K562 (cell line): Measurements from ENCODE around the gene MTERF4. TPM values are rescaled to one million over a fixed set of nuclear protein-coding genes. Genes with fewer than 3 reads are reported as not detected.

ENCODE experiments used
- ATAC-seq: fragments of 200-7000 bp; cut with Tn5 transposase; 3 replicates; pipeline ENCODE4 v1.9.1; 2020; ENCODE audit warnings: moderate library complexity
- BruUV-seq: library from RNA; stranded (reverse); fragments of 400-500 nt; replicated peaks from 2 replicates; lab custom pipeline; 2021; lab: Mats Ljungman, UMichigan
- CTCF ChIA-PET: fragments of 300-600 bp; formaldehyde crosslinking; extraction: SDS; loops from one replicate; lab custom pipeline; 2021; ENCODE audit warnings: low intra/inter-chr PET ratio; lab: Yijun Ruan, JAX
- POLR2A ChIA-PET: fragments of 300-600, 350-650 bp; sonication (Branson Sonifier 250); formaldehyde crosslinking; extraction: SDS; loops from one replicate; lab custom pipeline; 2021; ENCODE audit warnings: antibody characterized with exemption, inconsistent platforms; lab: Yijun Ruan, JAX
- DNase-seq, 4 experiments: peaks; one replicate each; pipeline versions ENCODE4 v3.0.0 to v3.0.0-alpha.2; 2011 to 2018; ENCODE audit warnings: low spot score in 3 of 4, mixed read lengths in 3 of 4; ENCODE audit errors: extremely low read depth in 1 of 4
- FAIRE-seq: peaks from 2 replicates; lab custom pipeline; 2011; peaks lifted over from hg19 to GRCh38; lab: Jason Lieb, UNC
- H2AFZ ChIP-seq: 2 replicates; pipeline ENCODE4 v1.6.0; 2011; ENCODE audit warnings: low read depth, low read length, control low read depth, inconsistent platforms
- H3K27ac ChIP-seq: fragments of 200-600 bp; 3 replicates; pipeline ENCODE4 v1.8.0; 2011; ENCODE audit warnings: low read depth, mild to moderate bottlenecking, control low read depth, inconsistent platforms, low read length, moderate library complexity, mixed read lengths; ENCODE audit errors: extremely low read depth
- H3K27me3 ChIP-seq, 2 experiments: fragments of 300-600 bp in 1 of 2; 2 replicates in 1 of 2; 3 replicates in 1 of 2; pipeline versions ENCODE4 v1.6.0 to v1.8.0; 2011; ENCODE audit warnings: inconsistent platforms in 2 of 2, low read length in 2 of 2, mild to moderate bottlenecking in 1 of 2, mixed read lengths in 1 of 2, moderate library complexity in 1 of 2; ENCODE audit not compliant: control insufficient read depth in 2 of 2, insufficient read depth in 2 of 2
- H3K36me3 ChIP-seq: fragments of 300-600 bp; 3 replicates; pipeline ENCODE4 v1.8.0; 2011; ENCODE audit warnings: mild to moderate bottlenecking, low read length, inconsistent platforms; ENCODE audit not compliant: control insufficient read depth, insufficient read depth
- H3K4me1 ChIP-seq, 2 experiments: fragments of 200-600 bp in 1 of 2; replicated peaks in 1 of 2; 2 replicates in 1 of 2; 3 replicates in 1 of 2; pipeline versions ENCODE4 v1.5.1 to v1.8.0; 2011; ENCODE audit warnings: inconsistent platforms in 2 of 2, low read length in 2 of 2, mild to moderate bottlenecking in 1 of 2, mixed read lengths in 1 of 2, moderate library complexity in 1 of 2; ENCODE audit not compliant: control insufficient read depth in 2 of 2, insufficient read depth in 2 of 2
- H3K4me2 ChIP-seq: 2 replicates; pipeline ENCODE4 v1.6.1; 2011; ENCODE audit warnings: low read length, control low read depth, inconsistent platforms, mixed read lengths; ENCODE audit not compliant: insufficient read depth
- H3K4me3 ChIP-seq: fragments of 200-600 bp; sonication (generic), shearing (Covaris generic); 2 replicates; pipeline ENCODE4 v1.5.1; 2016; ENCODE audit warnings: control low read depth, inconsistent platforms
- H3K79me2 ChIP-seq: fragments of 200-600 bp; 3 replicates; pipeline ENCODE4 v1.8.0; 2011; ENCODE audit warnings: low read length, inconsistent platforms; ENCODE audit not compliant: control insufficient read depth, insufficient read depth
- H3K9ac ChIP-seq, 2 experiments: 2 replicates each; pipeline versions ENCODE4 v1.6.0 to v1.6.1; 2011; ENCODE audit warnings: low read depth in 2 of 2, low read length in 2 of 2, control low read depth in 1 of 2, inconsistent platforms in 1 of 2, mild to moderate bottlenecking in 1 of 2, mixed read lengths in 1 of 2; ENCODE audit not compliant: insufficient read depth in 1 of 2
- H3K9me1 ChIP-seq: one replicate; pipeline ENCODE4 v1.6.0; 2011; ENCODE audit warnings: inconsistent platforms, mild to moderate bottlenecking, low read length, moderate library complexity; ENCODE audit not compliant: control insufficient read depth, insufficient read depth
- H3K9me3 ChIP-seq: replicated peaks from 2 replicates; pipeline ENCODE4 v1.5.1; 2011; ENCODE audit warnings: low read depth, low read length, inconsistent platforms; ENCODE audit not compliant: control insufficient read depth, insufficient read depth
- H4K20me1 ChIP-seq: replicated peaks from 2 replicates; pipeline ENCODE4 v1.6.1; 2011; ENCODE audit warnings: low read length, inconsistent platforms, mixed read lengths; ENCODE audit not compliant: control insufficient read depth, insufficient read depth
- E2F1 ChIP-seq: sonication (generic); formaldehyde crosslinking; IDR thresholded peaks from 2 replicates; pipeline ENCODE4 v1.8.1; 2023; ENCODE audit warnings: mild to moderate bottlenecking, missing genetic modification reagents, moderate library complexity
- MXI1 ChIP-seq: IDR thresholded peaks from 2 replicates; pipeline ENCODE4 v1.6.1; 2011; ENCODE audit warnings: low read depth, mild to moderate bottlenecking, improper control_type of control experiment, low read length
- PML ChIP-seq: IDR thresholded peaks from 2 replicates; pipeline ENCODE4 v1.6.1; 2012; ENCODE audit warnings: low read length, inconsistent platforms
- PURB ChIP-seq: sonication (generic); formaldehyde crosslinking; IDR thresholded peaks from 2 replicates; pipeline ENCODE4 v1.9.0; 2021; ENCODE audit warnings: low read depth, mild to moderate bottlenecking, missing genetic modification reagents
- SETDB1 ChIP-seq: IDR thresholded peaks from one replicate; pipeline ENCODE4 v1.6.1; 2012; ENCODE audit warnings: low read length, control low read depth, inconsistent platforms
- TAF15 ChIP-seq: fragments of 200-400 bp; formaldehyde crosslinking; IDR thresholded peaks from 2 replicates; pipeline ENCODE4 v1.6.1; 2017; ENCODE audit warnings: mild to moderate bottlenecking, low read depth, low read length, moderate library complexity
- TARDBP ChIP-seq: fragments of 450-650 bp; IDR thresholded peaks from 2 replicates; pipeline ENCODE4 v1.6.1; 2016
- TSC22D4 ChIP-seq: fragments of 450-650 bp; IDR thresholded peaks from 2 replicates; pipeline ENCODE4 v1.6.1; 2016; ENCODE audit warnings: missing genetic modification characterization, missing biosample characterization, control low read depth
- ZMIZ1 ChIP-seq, 2 experiments: fragments of 150-350 bp in 1 of 2; IDR thresholded peaks; 2 replicates each; pipeline ENCODE4 v1.6.1; 2012 to 2016; ENCODE audit warnings: low read depth in 2 of 2, low read length in 2 of 2, mild to moderate bottlenecking in 1 of 2, moderate library complexity in 1 of 2
- ZNF121 ChIP-seq: sonication (generic); formaldehyde crosslinking; conservative IDR thresholded peaks from 2 replicates; pipeline ENCODE4 v1.8.0; 2022; ENCODE audit warnings: missing genetic modification reagents
- ZNF561 ChIP-seq: fragments of 450-650 bp; formaldehyde crosslinking; conservative IDR thresholded peaks from 2 replicates; pipeline ENCODE4 v1.4.0; 2020; ENCODE audit warnings: mild to moderate bottlenecking, moderate library complexity
- ZNF584 ChIP-seq: fragments of 200-800 bp; sonication (Bioruptor generic); IDR thresholded peaks from 2 replicates; pipeline ENCODE4 v1.6.1; 2016; ENCODE audit warnings: low read depth, mild to moderate bottlenecking, missing genetic modification characterization, missing compliant biosample characterization
- WGBS: fragments of 100-300 bp; shearing (Covaris generic); methylation state at CpG from one replicate; pipeline ENCODE4 v1.1.6; 2016; ENCODE audit warnings: low coverage, mixed read lengths; ENCODE audit not compliant: insufficient coverage; ENCODE audit errors: missing lambda C conversion rate; 5-methylcytosine and 5-hydroxymethylcytosine counted together
- in situ Hi-C: fragments of 300-500 bp; cut with MboI; formaldehyde crosslinking; loops from 4 replicates; pipeline ENCODE4 v1.15.0; 2018; ENCODE audit warnings: inconsistent platforms, mixed read lengths
- intact Hi-C: fragments of 100-400 bp; cut with micrococcal nuclease; formaldehyde crosslinking; loops from 2 replicates; pipeline ENCODE4 v1.14.2; 2022
- polyA plus RNA-seq, 8 experiments: library from polyadenylated mRNA; depleted of rRNA in 4 of 8; stranded (reverse) in 5 of 8; unstranded in 3 of 8; fragments of >200 nt; fragmentation: Nextera tagmentation in 2 of 8; fragmentation: Illumina TruSeq in 1 of 8; extraction: Ambion mirVana in 2 of 8; extraction: Trizol in 1 of 8; gene quantifications; 2 replicates each; pipeline versions ENCODE4 v1.2.1 to v1.2.3, GENCODE V29; 2011 to 2014; ENCODE audit warnings: inconsistent platforms in 1 of 8, missing spikeins in 1 of 8
- total RNA-seq, 7 experiments: library from RNA; depleted of rRNA in 6 of 7; stranded (reverse); fragments of >200 nt in 6 of 7; fragmentation: Illumina TruSeq in 2 of 7; extraction: Trizol in 2 of 7; gene quantifications; 2 replicates each; pipeline versions ENCODE4 v1.2.1 to v1.2.3, GENCODE V29; 2011 to 2021; ENCODE audit warnings: low replicate concordance in 1 of 7

MTERF4 gene
- total and polyA plus RNA-seq, 9 of the 15 experiments (the other 6 are each of a cell fraction or from before 2014, with no cell fraction given), result 15.3 to 29.6 (median 21.2) TPM

- TF ChIP-seq E2F1 (no peak), MXI1 (no peak)
These were observed 13.3 kb upstream of the MTERF4 start (continued) for GRCh38 chr2:241115361-241115760.

GRCh38 chr2:241114836-241115235 is 12.7 kb upstream of the MTERF4 start:
- Histone ChIP-seq H3K9ac (no peak overlapping the region), H3K9me1 (no peaks in the 10 kb centered on the region), H3K27me3 (no peaks in the 10 kb centered on the region), H3K4me2 (no peak overlapping the region), H3K9me3 (no peaks in the 10 kb centered on the region), H3K36me3 (peaks cover 6% of the 10 kb centered on the region; the same call in 1 of the 3 replicates), H3K27ac (no peak overlapping the region), H3K79me2 (no peaks in the 10 kb centered on the region), H3K4me3 (no peak overlapping the region), H3K4me1 (no peaks in the 10 kb centered on the region), H4K20me1 (no peaks in the 10 kb centered on the region), H2AFZ (no peak overlapping the region)
- in situ Hi-C loops, result no loop called here
- 95% methylated on average over 6 of the region's 11 CpGs for WGBS
- DNase-seq (no peak), FAIRE-seq (no peak), ATAC-seq (no peak)
- ChIA-PET POLR2A (interaction anchor here (1.3 kb wide), 1 partner anchor 13 kb away, joined by 5 read pairs; the partner anchor contains the start of gene MTERF4), CTCF (no interaction called here)
- TF ChIP-seq SETDB1 (no peak), TSC22D4 (no peak), ZNF584 (CRISPR knock-in tag) (no peak), ZMIZ1 (IDR thresholded peaks at IDR 0.05; ENCODE audit: low read depth in 2 of 2, low read length in 2 of 2) (no peak), PML (no peak), ZNF121 (CRISPR knock-in tag) (no peak), TARDBP (no peak), ZNF561 (no peak), TAF15 (no peak), PURB (CRISPR knock-in tag) (no peak)
- intact Hi-C loops, result no loop called here
- no TSS peak for BruUV-seq
